NK-92 (cell line): ENCODE data around the gene ARPC2.
A peak's percentile ranks its signal among the peaks of the same experiment; 100 is the strongest.
"Not testable (repeated sequence)": the region's sequence is repeated elsewhere in the genome, so short reads cannot be mapped to it uniquely, and the experiment has no call there.

ENCODE experiments used
- DNase-seq: peaks from one replicate; lab custom pipeline; 2025; ENCODE audit not compliant: unreplicated experiment; lab: John Stamatoyannopoulos, UW

The ARPC2 gene

DNA sequence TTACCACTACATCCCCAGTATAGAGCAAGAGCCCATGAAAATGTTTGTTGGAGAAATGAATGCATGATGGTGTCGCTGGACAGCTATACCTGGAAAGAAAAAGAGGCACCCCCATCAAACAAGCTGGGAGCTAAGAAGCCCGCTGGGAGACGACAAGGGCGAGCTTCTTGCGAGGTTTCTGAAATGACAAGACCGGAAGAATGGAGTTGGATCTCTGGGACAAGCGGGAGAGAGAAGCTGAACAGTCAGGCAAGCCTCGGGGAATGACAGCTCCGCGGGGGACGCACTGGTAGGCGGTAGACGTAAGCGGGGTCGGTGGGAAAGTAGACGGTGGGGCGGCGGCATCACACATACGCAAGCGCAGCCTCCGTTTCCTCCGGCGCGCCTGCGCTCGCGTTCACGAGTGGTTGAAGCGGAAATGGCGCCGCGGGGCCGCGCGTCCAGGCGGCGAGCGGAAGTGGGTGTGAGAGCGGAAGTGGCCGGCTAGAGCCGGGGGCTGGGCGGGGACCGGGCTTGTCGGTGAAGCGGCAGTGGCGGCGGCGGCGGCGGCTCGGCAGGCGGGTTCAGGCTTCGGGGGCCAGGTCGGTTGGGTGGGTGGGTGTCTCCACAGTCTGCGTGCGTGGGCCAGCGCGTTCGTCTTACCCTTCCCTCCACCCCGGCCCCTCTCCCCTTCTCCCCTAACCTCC lies at the start of gene ARPC2:
Gene ARPC2 (plus strand): TSS at position 516 of the 686 bp plus-strand sequence. CDS start 282 bp downstream, outside the sequence.
- peak; percentile 54 for DNase-seq

DNA sequence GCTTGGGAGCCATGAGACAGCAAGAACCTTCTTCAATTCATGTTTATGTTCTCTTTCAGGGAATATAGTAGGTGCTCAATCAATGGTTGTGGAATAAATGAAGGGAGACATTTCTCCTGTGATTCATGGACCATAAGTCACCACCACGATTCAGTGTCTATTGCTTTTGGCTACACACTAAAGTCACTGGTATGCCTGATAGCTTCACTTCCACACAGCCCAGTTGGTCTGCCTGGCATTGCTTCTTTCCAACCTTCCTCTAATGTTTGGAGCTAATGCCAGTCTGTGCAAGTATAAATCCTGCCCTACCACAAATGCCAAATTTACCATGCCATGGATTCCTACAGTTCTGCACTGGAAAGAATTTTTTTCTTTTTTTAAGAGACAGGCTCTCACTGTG lies 49.0 kb upstream of the ARPC2 start:
- DNase-seq: no peak

DNA sequence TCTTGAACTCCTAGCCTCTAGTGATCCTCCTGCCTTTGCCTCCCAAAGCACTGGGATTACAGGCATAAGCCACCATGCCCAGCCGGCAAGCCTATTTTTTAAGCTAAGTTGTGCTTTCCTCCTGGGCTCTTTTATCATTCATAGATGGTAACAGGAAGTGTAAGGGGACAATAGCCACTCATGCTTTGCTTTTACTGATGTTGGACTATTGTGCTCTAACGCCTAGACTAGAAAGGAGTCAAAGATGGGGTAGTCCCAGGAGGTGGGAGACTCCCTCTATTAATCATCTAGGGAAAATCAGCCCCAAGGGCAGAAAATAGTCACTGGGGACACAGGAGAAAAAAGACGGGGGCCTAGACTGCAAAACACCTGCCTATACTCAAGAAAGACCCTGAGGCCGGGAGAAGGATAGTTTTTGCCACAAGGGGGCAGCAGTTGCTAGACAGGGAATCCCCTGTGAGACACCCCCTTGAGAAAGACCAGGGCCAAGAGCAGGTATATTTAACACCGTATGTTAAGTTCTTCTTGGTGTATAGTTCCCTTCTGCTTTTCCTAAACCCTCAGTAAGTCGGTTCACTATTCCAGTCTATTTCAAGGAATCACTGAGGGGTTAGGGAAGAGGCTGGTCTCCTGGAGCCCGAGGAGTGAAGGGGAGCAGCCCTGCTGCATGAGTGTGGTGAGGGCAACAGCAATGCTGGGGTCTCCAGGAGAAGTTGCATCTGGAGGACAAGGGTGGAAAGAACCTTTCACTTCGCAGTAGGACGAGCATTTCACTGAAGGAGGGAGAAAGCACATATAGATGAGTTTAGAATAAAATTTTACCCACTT lies 48.1 kb upstream of the ARPC2 start:
- peak; percentile 6 for DNase-seq

- DNase-seq: no peak
These were observed 47.0 kb upstream of the ARPC2 start for GRCh38 chr2:218169757-218170546.

DNA sequence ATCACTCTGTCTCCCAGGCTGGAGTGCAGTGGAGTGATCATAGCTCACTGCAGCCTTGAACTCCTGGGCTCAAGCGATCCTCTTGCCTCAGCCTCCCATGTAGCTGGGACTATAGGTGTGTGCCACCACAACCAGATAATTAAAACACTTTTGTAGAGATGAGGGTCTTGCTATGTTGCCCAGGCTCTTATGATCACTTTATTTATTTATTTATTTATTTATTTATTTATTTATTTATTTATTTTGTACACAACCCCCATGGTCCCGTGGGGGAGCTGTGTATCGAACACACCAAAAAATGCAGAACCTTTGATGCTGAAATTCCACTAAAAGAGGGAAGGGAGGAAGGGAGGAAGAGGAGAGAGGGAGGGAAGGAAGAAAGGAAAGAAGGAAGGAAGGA lies 45.2 kb upstream of the ARPC2 start:
- not testable (repeated sequence) for DNase-seq

DNA sequence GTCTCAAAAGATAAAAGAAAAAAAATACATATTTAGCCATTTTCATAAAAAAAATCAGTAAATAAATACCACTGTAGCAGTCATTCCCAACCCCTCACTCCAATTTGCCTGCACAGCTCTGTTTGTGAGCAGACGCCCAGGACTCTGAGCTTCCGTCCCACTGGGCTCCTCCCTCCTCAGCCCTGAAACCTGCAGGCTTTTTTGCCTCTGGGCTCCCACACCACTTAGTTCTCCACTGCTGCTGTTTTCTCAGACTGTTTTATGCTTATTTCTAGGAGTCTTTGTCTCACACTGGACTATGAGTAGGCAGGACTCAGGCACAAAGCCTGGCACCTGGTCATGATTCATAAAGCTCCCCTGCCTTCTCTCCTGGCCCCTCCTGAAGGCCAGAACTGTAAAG lies 44.1 kb upstream of the ARPC2 start:
- DNase-seq: no peak

GRCh38 chr2:218179782-218180181 lies 37.2 kb upstream of the ARPC2 start:
- DNase-seq: no peak

DNA sequence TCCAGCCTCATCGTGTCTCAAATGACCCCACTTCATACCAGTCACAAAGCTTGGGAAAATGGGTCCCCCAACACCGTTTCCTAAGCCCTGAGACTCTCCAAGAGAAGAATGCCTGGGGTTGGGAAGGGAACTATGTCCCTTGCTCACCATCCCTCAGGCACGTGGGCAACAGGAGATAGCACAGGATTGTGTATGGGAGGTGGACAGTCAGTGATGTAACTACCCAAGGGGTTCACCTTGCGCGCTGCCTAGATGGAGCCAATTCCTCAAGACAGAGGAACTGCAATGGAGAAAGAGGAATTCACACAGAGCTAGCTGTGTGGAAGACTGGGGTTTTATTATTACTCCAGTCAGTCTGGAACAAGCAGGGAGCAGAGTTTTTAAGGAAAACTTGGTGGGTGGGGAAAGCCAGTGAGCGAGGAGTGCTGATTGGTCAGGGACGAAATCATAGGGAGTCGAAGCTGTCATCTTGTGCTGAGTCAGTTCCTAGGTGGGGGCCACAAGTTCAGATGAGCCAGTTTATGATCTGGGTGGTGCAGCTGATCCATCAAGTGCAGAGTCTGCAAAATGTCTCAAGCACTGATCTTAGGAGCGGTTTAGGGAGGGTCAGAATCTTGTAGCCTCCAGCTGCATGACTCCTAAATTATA lies 36.4 kb upstream of the ARPC2 start:
- no peak for DNase-seq

GRCh38 chr2:218184331-218184730 lies 32.7 kb upstream of the ARPC2 start:
- DNase-seq: no peak

- no peak for DNase-seq
These were observed 30.6 kb upstream of the ARPC2 start for GRCh38 chr2:218186355-218186766.

- no peak for DNase-seq
These were observed 30.1 kb upstream of the ARPC2 start for GRCh38 chr2:218186876-218187275.

- no peak for DNase-seq
These were observed 29.5 kb upstream of the ARPC2 start for GRCh38 chr2:218187296-218188015.

- no peak for DNase-seq
These were observed 28.5 kb upstream of the ARPC2 start for GRCh38 chr2:218188528-218188927.

DNA sequence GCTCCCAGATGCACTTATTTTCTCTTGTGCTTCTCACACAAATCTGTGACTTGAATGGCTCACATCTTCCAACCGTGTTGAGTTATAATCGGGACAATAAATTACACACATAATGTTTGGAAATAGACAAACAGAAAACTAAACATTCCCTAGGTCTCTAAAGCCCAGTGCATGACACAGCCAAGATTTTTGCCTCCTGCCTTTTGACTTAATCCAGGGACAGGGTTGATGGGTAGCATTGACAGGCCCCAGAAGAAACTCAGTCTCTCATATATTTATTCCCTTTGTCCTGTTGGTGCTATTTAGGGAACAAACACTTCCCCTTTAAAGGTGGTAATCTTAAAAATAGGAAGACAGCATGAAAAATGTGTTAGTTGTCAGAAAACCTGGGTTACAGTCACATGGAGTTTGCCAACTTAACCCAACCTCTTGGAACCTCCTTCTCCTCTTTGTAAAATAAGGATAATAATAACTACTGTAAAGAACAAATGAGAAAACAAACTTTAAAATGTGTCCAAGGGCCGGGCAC lies 24.0 kb upstream of the ARPC2 start:
- no peak for DNase-seq

- DNase-seq: no peak
These were observed 23.3 kb upstream of the ARPC2 start for GRCh38 chr2:218193701-218194100.

GRCh38 chr2:218194880-218195279 lies 22.1 kb upstream of the ARPC2 start:
- no peak for DNase-seq

DNA sequence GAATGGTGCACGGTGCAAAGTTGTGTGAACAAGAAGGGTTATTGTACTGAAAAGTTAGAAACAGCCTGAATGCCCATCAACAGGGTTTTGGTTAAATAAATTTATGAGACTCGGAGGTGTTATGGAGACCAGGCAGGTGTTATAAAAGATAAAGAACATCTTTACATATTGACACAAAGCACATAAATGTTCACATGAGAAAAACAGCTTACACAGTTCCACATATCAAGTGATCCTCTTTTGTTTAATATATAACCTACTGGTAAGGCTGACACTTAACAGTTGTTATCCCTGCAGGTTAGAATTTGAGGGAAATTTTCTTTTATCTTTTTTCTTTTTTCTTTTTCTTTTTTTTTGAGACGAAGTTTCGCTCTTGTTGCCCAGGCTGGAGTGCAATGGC lies 20.0 kb upstream of the ARPC2 start:
- no peak for DNase-seq

- no peak for DNase-seq
These were observed 14.7 kb upstream of the ARPC2 start for GRCh38 chr2:218202266-218202665.

DNA sequence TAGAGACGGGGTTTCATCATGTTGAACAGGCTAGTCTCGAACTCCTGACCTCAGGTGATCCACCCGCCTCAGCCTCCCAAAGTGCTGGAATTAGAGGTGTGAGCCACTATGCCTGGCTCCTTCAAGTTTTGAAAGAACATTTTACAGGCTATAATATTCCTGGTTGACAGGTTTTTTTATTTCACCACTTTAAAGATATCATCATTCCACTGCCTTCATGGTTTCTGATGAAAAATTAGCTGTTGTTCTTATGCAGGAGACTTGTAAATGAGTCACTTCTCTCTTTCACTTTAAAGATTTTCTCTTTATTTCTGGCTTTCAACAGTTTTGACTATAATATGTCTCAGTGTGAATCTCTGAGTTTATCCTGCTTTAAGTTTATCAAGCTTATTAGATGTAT lies 7.9 kb upstream of the ARPC2 start:
- no peak for DNase-seq

DNA sequence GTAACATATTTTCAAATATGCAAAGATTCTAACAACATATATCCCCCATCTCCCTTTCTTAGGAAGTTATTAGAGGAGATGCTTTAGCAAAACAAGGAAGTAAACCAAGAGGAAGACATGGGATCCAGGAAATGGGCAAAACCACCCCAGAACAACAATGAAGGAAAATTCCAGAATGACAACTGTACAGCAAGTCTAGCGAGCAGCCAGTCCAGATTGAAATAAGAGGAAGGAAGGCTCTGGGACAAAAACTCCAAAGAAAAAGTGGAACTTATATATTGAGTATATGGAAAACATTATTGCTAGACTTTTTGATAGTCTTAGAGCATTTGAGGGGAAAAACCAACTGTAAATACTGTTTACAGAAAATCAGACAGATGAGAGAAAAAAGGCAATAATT lies 2.9 kb upstream of the ARPC2 start:
- no peak for DNase-seq
